Body of pancreas (tissue), 4 donors: ENCODE data around the gene ADPRS. TPM values are rescaled to one million over a fixed set of nuclear protein-coding genes. Genes with fewer than 3 reads are reported as not detected.

Source experiments
- ATAC-seq: fragments of 150-250 bp; one replicate; pipeline ENCODE4 v1.9.1; 2016
- DNase-seq, 4 donors: peaks; one replicate each; pipeline ENCODE4 v3.0.0-alpha.2; 2019
- H3K27ac ChIP-seq, 4 donors: fragments of 200-600 bp; sonication (generic); 1 replicate in 3 of 4; 2 replicates in 1 of 4; pipeline versions ENCODE4 v1.5.1 to v1.6.1; 2016 to 2019; ENCODE audit warnings: mild to moderate bottlenecking in 1 of 4, mixed read lengths in 1 of 4, moderate library complexity in 1 of 4
- H3K27me3 ChIP-seq, 2 donors: fragments of 200-600 bp; sonication (generic); one replicate each; pipeline ENCODE4 v1.6.0; 2016; ENCODE audit warnings: mild to moderate bottlenecking in 1 of 2
- H3K36me3 ChIP-seq, 2 donors: fragments of 200-600 bp; sonication (generic); replicated peaks in 1 of 2; 2 replicates each; pipeline ENCODE4 v1.5.1; 2016; ENCODE audit warnings: low read depth in 2 of 2; ENCODE audit not compliant: insufficient read depth in 1 of 2
- H3K4me1 ChIP-seq: fragments of 200-600 bp; sonication (generic); one replicate; pipeline ENCODE4 v1.6.0; 2016
- H3K4me3 ChIP-seq, 2 donors: fragments of 200-600 bp; sonication (generic); 1 replicate in 1 of 2; 2 replicates in 1 of 2; pipeline ENCODE4 v1.5.1; 2016 to 2019
- H3K9me3 ChIP-seq, 3 donors: fragments of 200-600 bp; sonication (generic); 1 replicate in 2 of 3; 2 replicates in 1 of 3; pipeline ENCODE4 v1.5.1; 2016
- POLR2A ChIP-seq, 3 donors: fragments of 450-650 bp; IDR thresholded peaks; one replicate each; pipeline ENCODE4 v1.6.1; 2016; ENCODE audit warnings: antibody characterized with exemption in 3 of 3, mild to moderate bottlenecking in 2 of 3
- WGBS, 2 donors: methylation state at CpG; one replicate each; pipeline ENCODE4 v1.1.5; 2017; 5-methylcytosine and 5-hydroxymethylcytosine counted together
- intact Hi-C: fragments of 100-400 bp; cut with DNase I; formaldehyde crosslinking; loops from one replicate; pipeline ENCODE4 v1.15.1; 2023
- total RNA-seq, 2 donors: library from RNA; depleted of rRNA; stranded (reverse); fragments of >200 nt; gene quantifications; one replicate each; pipeline ENCODE4 v1.1.0, GENCODE V29; 2016
- TF ChIP-seq, protein P1 (sequence below), 7 experiments: fragments of 450-650 bp in 4 of 7; fragments of 200-600 bp in 3 of 7; sonication (generic) in 3 of 7; IDR thresholded peaks; one replicate each; pipeline ENCODE4 v1.5.1; 2016 to 2019; ENCODE audit warnings: antibody characterized with exemption in 7 of 7

Gene ADPRS
- total RNA-seq, 2 donors from 2014 or later = 16.2 to 25.2 TPM

DNA sequence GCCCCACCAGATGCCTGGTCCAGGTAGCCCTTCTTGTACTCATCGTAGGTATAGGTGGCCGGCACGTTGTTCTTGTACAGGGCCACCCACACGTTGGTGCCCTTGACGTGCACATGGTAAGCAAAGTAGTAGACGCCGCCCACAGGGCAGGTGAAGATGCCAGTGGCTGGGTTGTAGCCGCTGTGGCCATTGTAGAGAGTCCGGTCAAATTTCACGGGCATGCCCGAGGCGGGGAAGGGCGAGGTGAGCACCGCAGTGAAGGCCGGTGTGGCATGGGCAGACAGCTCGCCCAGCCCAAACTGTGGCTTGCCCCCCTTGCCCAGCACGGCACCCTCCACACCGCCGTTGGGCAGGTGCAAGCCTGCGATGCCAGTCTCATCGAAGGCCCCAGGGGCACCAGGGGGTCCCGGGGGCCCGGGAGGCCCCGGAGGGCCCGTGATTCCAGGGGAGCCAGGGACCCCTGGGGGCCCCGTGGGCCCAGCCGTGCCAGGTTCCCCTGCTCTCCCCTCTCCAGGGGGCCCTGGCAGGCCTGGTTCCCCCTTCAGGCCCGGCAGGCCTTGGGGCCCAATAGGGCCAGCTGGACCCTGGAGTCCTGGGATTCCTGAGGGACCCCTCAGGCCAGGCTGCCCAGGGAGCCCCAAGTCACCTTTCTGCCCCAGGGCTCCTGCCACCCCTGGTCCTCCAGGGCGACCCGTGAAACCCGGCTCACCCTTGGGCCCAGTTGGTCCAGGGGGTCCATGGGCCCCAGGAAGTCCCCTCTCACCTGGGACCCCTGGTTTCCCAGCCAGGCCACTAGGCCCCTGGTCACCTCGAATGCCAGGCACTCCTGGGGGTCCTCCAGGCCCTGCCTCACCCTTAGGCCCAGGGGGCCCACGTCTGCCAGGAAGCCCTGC, 9.2 kb downstream of the ADPRS start:
- Histone ChIP-seq H3K36me3 (peaks cover 8 to 9% of the 10 kb centered on the region in 2 donors), H3K4me3 (no peak overlapping the region), H3K4me1 (peaks cover 6% of the 10 kb centered on the region), H3K27ac (no peak overlapping the region), H3K27me3 (no peaks in the 10 kb centered on the region), H3K9me3 (no peaks in the 10 kb centered on the region)
- no peak for ATAC-seq
- no peak for DNase-seq
- 90 to 93% methylated on average over 8 to 26 of the region's 33 CpGs for WGBS, 2 donors
- no peak for TF ChIP-seq POLR2A (IDR thresholded peaks at IDR 0.05)
- TF ChIP-seq, protein P1, sequence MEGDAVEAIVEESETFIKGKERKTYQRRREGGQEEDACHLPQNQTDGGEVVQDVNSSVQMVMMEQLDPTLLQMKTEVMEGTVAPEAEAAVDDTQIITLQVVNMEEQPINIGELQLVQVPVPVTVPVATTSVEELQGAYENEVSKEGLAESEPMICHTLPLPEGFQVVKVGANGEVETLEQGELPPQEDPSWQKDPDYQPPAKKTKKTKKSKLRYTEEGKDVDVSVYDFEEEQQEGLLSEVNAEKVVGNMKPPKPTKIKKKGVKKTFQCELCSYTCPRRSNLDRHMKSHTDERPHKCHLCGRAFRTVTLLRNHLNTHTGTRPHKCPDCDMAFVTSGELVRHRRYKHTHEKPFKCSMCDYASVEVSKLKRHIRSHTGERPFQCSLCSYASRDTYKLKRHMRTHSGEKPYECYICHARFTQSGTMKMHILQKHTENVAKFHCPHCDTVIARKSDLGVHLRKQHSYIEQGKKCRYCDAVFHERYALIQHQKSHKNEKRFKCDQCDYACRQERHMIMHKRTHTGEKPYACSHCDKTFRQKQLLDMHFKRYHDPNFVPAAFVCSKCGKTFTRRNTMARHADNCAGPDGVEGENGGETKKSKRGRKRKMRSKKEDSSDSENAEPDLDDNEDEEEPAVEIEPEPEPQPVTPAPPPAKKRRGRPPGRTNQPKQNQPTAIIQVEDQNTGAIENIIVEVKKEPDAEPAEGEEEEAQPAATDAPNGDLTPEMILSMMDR (IDR thresholded peaks at IDR 0.05) = no peak
- intact Hi-C loops = loop anchor here (5.0 to 10.0 kb wide), 3 partner anchors 47 to 317 kb away; partner anchors contain the start of gene TRAPPC3

DNA sequence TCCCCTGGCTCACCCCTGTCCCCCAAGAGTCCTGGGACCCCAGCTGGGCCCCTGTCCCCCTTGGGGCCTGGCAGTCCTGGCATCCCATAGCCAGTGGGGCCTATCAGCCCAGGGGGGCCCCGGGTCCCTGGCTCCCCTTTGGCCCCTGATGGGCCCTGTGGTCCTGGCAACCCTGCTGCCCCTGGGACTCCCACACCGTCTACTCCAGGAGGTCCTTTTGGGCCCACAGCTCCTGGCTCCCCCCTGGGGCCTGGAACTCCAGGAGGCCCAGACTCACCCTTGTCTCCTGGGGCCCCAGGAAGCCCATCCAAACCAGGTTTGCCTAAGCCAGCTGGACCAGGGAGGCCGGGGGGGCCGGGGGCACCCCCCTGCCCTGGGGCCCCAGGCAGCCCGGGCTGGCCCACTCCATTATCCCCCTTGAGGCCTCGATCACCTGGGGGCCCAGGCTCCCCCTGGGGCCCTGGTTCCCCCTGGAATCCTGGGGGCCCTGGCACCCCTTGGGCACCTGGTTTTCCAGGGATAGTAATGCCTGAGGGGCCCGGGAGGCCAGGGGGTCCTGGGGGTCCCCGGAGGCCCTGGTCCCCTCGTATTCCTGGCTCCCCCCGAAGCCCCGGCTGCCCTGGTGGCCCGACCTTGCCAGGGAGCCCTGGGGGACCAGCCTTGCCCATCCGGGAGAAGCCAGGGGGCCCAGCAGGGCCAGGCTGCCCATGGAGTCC, 10.1 kb downstream of the ADPRS start:
- H3K4me1 ChIP-seq = peaks cover 6% of the 10 kb centered on the region
- H3K36me3 ChIP-seq = peaks cover 3 to 7% of the 10 kb centered on the region in 2 donors
- no peak overlapping the region for H3K4me3 ChIP-seq
- intact Hi-C loops = loop anchor here (5.0 to 10.0 kb wide), 3 partner anchors 46 to 316 kb away; partner anchors contain the start of gene TRAPPC3
- TF ChIP-seq POLR2A (IDR thresholded peaks at IDR 0.05) = no peak
- TF ChIP-seq, protein P1 (IDR thresholded peaks at IDR 0.05) = no peak
- WGBS, 2 donors = 64 to 80% methylated on average over 1 to 12 of the region's 13 CpGs
- no peak for DNase-seq
- no peak overlapping the region for H3K27ac ChIP-seq
- no peaks in the 10 kb centered on the region for H3K9me3 ChIP-seq
- no peak for ATAC-seq
- no peaks in the 10 kb centered on the region for H3K27me3 ChIP-seq

DNA sequence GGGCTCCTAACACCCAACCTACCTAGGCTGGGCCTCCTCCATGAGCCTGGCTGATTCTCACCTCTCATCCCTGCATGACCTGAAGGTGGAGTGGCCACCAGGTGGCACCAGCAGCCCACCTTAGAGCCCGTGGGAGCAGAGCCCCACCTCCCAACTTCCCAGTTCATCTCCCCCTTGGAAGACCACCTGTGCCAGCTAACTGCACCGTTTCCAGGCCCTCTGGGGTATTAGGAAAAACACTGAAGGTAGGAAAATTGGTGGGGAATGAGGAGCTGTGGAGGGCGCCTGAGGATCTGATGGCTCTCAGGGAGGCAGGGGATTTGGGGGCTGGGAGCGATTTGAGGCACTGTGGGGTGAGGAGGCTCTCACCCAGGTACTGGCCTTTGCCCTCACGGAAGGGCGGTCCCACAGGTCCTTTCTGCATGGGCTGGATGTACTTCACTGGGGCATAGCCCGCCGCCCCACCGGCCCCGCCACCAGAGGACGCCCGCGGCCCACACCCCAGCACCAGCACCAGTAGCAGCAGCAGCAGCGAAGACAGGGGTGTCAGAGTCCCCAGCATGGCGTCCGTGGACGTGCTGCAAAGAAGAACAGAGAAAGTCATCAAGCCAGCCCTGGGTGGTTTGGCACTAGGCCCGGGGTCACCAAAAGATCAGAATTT, 11.1 kb downstream of the ADPRS start:
- H3K27me3 ChIP-seq = no peaks in the 10 kb centered on the region
- H3K4me1 ChIP-seq = peaks cover 6% of the 10 kb centered on the region
- DNase-seq = peak; percentile 76 to 86 (median 82)
- H3K36me3 ChIP-seq = peaks cover 0 to 2% of the 10 kb centered on the region in 2 donors
- H3K9me3 ChIP-seq = no peaks in the 10 kb centered on the region
- intact Hi-C loops = loop anchor here (5.0 to 10.0 kb wide), 4 partner anchors 45 to 315 kb away; partner anchors contain the start of gene TRAPPC3
- 16 to 20% methylated on average over 9 to 18 of the region's 18 CpGs for WGBS, 2 donors
- ATAC-seq = peak; percentile 86
- no peak overlapping the region for H3K4me3 ChIP-seq
- TF ChIP-seq, protein P1 (IDR thresholded peaks at IDR 0.05) = peak; percentile 73 to 89 (median 87)
- no peak for TF ChIP-seq POLR2A (IDR thresholded peaks at IDR 0.05)
- no peak overlapping the region for H3K27ac ChIP-seq

DNA sequence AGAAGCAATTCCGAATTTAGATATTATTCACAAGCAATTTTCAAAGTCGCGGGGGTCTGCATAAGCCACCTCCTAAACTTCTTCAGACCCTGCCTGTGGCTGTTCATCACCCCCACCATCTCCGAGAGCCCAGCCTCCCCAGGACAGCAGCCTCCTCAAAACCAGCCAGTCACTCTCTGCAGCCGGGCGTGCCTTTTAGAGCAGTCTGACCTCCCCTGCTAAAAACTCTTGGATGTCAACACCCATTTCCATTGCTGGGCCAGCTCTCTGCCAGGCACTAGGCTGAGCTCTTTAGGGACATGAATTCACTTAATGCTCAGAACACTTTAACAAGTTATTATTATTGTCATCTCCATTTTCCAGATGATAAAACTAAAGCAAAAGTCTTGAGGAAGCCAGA, 11.7 kb downstream of the ADPRS start:
- intact Hi-C loops = loop anchor here (5.0 kb wide), 1 partner anchor 192 kb away; no protein-coding TSS in a partner anchor
- Histone ChIP-seq H3K27ac (no peak overlapping the region), H3K27me3 (no peaks in the 10 kb centered on the region), H3K4me3 (no peak overlapping the region), H3K9me3 (no peaks in the 10 kb centered on the region), H3K4me1 (peaks cover 6% of the 10 kb centered on the region), H3K36me3 (no peaks in the 10 kb centered on the region)
- WGBS, 2 donors = 55 to 73% methylated on average over 6 of the region's 6 CpGs
- ATAC-seq (no peak), DNase-seq (no peak)
- no peak for TF ChIP-seq POLR2A (IDR thresholded peaks at IDR 0.05)
